Measurements from ENCODE around the gene ARNT2. TPM values are rescaled to one million over a fixed set of nuclear protein-coding genes. Genes with fewer than 3 reads are reported as not detected.
A peak's percentile ranks its signal among the peaks of the same experiment; 100 is the strongest.
"Not testable (repeated sequence)": the region's sequence is repeated elsewhere in the genome, so short reads cannot be mapped to it uniquely, and the experiment has no call there.

The ARNT2 gene
- 10 to 100 TPM; 58.7 to 65.8 (median 61.3) TPM for polyA plus RNA-seq (ENCODE audit: insufficient read length in 3 of 3)
- long read RNA-seq, donor 1, full-length matches to known transcripts: 3 of 3 reads
- long read RNA-seq, donor 1, partial matches to known transcripts: 0 of 3 reads
- long read RNA-seq, donor 1, other reads (novel, unspliced or antisense): 0 of 3 reads
- long read RNA-seq, donor 2, full-length matches to known transcripts: 2 of 7 reads
- long read RNA-seq, donor 2, partial matches to known transcripts: 5 of 7 reads
- long read RNA-seq, donor 2, other reads (novel, unspliced or antisense): 0 of 7 reads
- long read RNA-seq, donor 3, full-length matches to known transcripts: 1 of 27 reads
- long read RNA-seq, donor 3, partial matches to known transcripts: 26 of 27 reads
- long read RNA-seq, donor 3, other reads (novel, unspliced or antisense): 0 of 27 reads
- long read RNA-seq, donor 4, full-length matches to known transcripts: 1 of 10 reads
- long read RNA-seq, donor 4, partial matches to known transcripts: 9 of 10 reads
- long read RNA-seq, donor 4, other reads (novel, unspliced or antisense): 0 of 10 reads
- long read RNA-seq, donor 5, full-length matches to known transcripts: 1 of 1 reads
- long read RNA-seq, donor 5, partial matches to known transcripts: 0 of 1 reads
- long read RNA-seq, donor 5, other reads (novel, unspliced or antisense): 0 of 1 reads
- long read RNA-seq, donor 6, full-length matches to known transcripts: 2 of 2 reads
- long read RNA-seq, donor 6, partial matches to known transcripts: 0 of 2 reads
- long read RNA-seq, donor 6, other reads (novel, unspliced or antisense): 0 of 2 reads
- long read RNA-seq, donor 7, full-length matches to known transcripts: 4 of 9 reads
- long read RNA-seq, donor 7, partial matches to known transcripts: 5 of 9 reads
- long read RNA-seq, donor 7, other reads (novel, unspliced or antisense): 0 of 9 reads
- long read RNA-seq, donor 8: 0 reads
- long read RNA-seq, donor 9, full-length matches to known transcripts: 4 of 4 reads
- long read RNA-seq, donor 9, partial matches to known transcripts: 0 of 4 reads
- long read RNA-seq, donor 9, other reads (novel, unspliced or antisense): 0 of 4 reads
- long read RNA-seq, donor 10, partial matches to known transcripts: 5 of 5 reads
- long read RNA-seq, donor 10, other reads (novel, unspliced or antisense): 0 of 5 reads
- long read RNA-seq, donor 11: 0 reads
- long read RNA-seq, donor 12, full-length matches to known transcripts: 3 of 3 reads
- long read RNA-seq, donor 12, partial matches to known transcripts: 0 of 3 reads
- long read RNA-seq, donor 12, other reads (novel, unspliced or antisense): 0 of 3 reads
- long read RNA-seq, donor 13, partial matches to known transcripts: 0 of 1 reads
- long read RNA-seq, donor 13, other reads (novel, unspliced or antisense): 0 of 1 reads
- long read RNA-seq, donor 14: 0 reads
- long read RNA-seq, donor 15: 0 reads
- long read RNA-seq, donor 16, partial matches to known transcripts: 7 of 7 reads
- long read RNA-seq, donor 16, other reads (novel, unspliced or antisense): 0 of 7 reads

DNA sequence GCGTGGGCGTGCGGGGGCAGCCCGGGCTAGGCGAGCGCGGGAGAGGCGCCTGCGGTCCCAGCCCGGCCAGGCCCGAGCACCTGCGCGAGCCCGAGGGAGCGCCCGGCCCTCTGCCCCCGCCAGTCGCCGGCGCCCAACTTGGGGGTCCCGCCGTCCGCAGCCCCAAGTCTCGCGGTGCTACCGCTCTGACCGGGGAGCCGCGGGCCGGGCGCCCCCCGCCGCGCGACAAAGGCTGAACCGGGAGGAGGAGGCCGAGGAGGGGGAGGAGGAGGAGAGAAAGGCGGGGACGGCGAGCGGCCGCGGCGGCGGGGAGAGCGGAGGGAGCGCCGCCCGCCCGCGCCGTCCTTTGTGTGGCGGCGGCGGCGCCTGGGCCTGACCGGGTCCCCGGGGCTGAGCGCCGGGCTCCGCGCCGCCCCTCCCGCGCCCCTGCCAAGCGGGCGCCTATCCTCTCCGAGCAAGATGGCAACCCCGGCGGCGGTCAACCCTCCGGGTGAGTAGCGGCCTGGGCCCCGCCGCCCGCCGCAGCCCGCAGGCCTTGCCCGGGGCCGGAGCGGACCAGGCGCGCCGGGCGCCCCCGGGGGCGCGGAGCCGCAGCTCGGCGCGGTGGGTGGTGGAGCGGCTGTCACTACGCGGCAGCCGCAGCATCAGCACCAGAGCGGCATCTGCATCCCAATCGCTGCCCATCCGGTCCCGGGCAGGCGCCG lies at the start of gene ARNT2:
Gene ARNT2, plus strand, starts transcription at position 326 of the 704 bp plus-strand sequence. Its CDS starts 134 bp downstream, at position 460.
- DNase-seq: peak; percentile 46

- no peak for DNase-seq
Measured at GRCh38 chr15:80367094-80367493, 37.1 kb upstream of the ARNT2 start.

DNA sequence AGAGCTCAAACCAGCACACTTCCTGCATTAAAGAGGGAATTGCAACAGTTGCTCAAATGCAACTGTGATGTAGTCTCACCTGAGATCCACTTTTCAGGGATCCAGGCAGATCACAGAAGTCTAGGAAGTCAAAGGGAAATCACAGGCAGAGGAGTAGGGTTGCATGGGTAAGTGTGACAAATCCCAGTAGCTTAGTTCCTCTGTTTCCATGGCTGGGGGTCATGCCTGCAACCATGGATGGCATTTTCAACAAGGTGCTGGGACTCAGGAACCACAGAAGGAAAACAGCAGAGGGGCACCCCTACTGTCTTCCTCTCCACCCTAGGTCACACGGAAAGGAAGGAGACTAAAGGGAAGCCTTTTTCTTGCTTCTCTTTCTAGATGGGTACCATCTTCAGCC lies 36.5 kb upstream of the ARNT2 start:
- no peak for DNase-seq

DNA sequence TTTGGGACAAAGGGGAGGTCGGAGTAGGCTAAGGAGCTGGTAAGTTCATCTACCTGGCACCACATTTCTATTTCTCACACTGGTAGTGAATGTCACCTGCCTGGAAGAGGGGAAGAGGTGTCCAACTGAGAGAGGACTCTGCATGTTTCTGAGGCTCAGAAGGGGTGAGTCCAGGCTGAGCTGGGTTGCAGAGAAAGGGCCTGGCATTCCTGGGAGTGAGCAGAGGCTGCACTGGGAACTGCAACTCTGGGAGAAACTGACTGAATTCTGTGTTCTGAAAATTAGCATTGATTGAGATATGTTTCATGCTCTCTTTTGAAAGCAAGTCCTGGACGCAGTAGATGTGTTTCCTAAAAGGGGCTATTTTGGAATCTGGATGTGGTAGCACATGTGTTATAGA lies 32.3 kb upstream of the ARNT2 start:
- no peak for DNase-seq

- peak; percentile 54 for DNase-seq
Measured at GRCh38 chr15:80374441-80374840, 29.7 kb upstream of the ARNT2 start.

GRCh38 chr15:80375968-80376891 lies 28.0 kb upstream of the ARNT2 start:
- DNase-seq: no peak

DNA sequence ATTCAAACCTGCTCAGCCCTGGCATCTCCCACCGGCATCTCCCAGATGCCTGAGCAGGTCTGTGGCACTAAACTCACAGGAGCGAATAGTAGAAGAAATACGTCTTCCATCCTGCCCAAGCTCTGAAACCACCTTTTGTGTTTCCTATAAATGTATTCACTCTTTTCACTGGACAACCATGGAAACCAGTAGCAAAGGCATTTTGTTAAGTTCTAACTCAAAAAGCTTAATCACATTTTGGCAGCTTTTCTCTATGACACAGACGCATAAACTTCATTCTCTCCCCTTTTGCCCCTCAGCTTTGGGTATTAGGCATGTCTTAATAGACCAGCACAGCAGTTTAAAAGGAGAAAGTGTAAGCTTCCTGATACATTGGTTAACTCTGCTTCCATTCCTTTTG lies 24.5 kb upstream of the ARNT2 start:
- no peak for DNase-seq

- DNase-seq: no peak
Measured at GRCh38 chr15:80380154-80380553, 24.0 kb upstream of the ARNT2 start.

DNA sequence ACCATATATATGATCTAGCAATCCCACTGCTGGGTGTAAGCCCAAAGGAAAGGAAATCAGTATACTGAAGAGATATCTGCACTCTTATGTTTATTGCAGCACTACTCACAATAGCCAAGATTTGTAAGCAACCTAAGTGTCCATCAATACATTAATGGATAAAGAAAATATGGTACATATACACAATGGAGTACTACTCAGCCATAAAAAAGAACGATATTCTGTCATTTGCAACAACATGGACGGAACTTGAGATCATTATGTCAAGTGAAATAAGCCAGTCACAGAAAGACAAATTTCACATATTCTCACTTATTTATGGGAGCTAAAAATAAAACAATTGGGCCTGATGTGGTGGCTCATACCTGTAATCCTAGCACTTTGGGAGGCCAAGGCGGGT lies 21.9 kb upstream of the ARNT2 start:
- DNase-seq: no peak

GRCh38 chr15:80384432-80384831 lies 19.8 kb upstream of the ARNT2 start:
- no peak for DNase-seq

- DNase-seq: no peak
Measured at GRCh38 chr15:80386151-80386550, 18.0 kb upstream of the ARNT2 start.

- DNase-seq: no peak
Measured at GRCh38 chr15:80388326-80388725, 15.9 kb upstream of the ARNT2 start.

DNA sequence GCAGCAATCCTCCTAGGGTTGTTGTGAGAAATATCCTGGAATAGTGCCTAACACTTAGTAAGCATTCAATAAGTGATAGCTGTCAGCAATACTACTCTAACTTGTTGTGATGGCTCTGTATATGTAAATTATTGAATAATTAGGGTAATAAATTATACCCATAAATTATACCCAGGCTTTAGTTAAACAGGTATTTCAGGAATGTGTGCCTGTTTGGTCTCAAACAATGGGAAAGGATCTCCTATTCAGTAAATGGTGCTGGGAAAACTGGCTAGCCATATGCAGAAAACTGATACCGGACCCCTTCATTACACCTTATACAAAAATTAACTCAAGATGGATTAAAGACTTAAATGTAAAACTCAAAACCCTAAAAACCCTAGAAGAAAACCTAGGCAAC lies 14.8 kb upstream of the ARNT2 start:
- no peak for DNase-seq

GRCh38 chr15:80390942-80391341 lies 13.2 kb upstream of the ARNT2 start:
- DNase-seq: not testable (repeated sequence)

DNA sequence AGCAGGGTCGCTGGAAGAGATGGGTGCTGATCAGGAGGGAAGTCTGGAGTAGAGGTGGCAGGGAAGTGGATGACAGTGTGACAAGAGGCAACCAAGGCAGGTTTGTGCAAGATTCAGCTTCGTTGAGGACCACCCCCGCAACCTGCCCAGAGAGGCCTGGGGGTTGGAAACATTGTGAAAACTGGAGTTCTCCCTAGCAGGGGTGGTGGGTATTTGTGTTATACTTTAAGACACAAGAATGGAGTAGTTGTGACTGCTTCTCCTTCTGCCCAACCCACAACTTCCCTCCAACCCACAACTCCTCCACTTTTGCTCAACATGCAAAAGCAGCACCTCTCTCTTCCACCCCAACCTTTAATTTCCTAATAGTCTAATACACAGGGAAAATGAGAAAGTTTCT lies 8.6 kb upstream of the ARNT2 start:
- DNase-seq: no peak

- DNase-seq: peak; percentile 33
Measured at GRCh38 chr15:80396096-80396495, 8.1 kb upstream of the ARNT2 start.

GRCh38 chr15:80399508-80399907 lies 4.7 kb upstream of the ARNT2 start:
- DNase-seq: no peak

GRCh38 chr15:80401456-80401855 lies 2.7 kb upstream of the ARNT2 start:
- DNase-seq: peak; percentile 62

GRCh38 chr15:80402339-80402738 lies 1.8 kb upstream of the ARNT2 start:
- DNase-seq: no peak

DNA sequence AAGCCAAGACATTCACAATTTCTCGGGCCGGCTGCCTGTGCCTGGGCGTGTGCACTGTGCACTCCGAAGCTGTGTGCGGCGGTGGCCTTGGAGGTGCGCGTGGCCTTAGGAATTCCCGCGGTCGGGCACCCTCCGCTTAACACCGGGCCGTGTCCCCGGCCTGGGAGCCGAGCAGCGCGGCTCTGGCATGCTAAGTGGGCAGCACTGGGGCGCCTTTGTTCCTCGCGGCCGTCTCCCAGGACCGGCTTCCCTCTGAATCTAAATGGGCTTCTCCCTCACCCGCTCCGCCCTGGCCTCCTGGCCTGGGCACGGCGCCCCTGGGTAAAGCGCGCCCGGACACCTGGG lies 498 bp upstream of the ARNT2 start:
- DNase-seq: peak; percentile 49
